Sigmoid colon (tissue), 7 donors: ENCODE data around the gene CTNNA2. TPM values are rescaled to one million over a fixed set of nuclear protein-coding genes. Genes with fewer than 3 reads are reported as not detected.

Experiments used
- DNase-seq: peaks from one replicate; pipeline ENCODE4 v3.0.0-alpha.2; 2019
- H3K27ac ChIP-seq, 4 donors: fragments of 200-600 bp; sonication (generic); one replicate each; pipeline ENCODE4 v1.5.1; 2016 to 2019; ENCODE audit warnings: mild to moderate bottlenecking in 1 of 4
- H3K27me3 ChIP-seq, 3 donors: fragments of 200-600 bp; sonication (generic); one replicate each; pipeline ENCODE4 v1.5.1; 2019; ENCODE audit warnings: mild to moderate bottlenecking in 1 of 3
- H3K36me3 ChIP-seq, 4 donors: fragments of 200-600 bp; sonication (generic); one replicate each; pipeline ENCODE4 v1.5.1; 2016 to 2019
- H3K4me1 ChIP-seq, 4 donors: fragments of 200-600 bp; sonication (generic); one replicate each; pipeline ENCODE4 v1.5.1; 2017 to 2019
- H3K4me3 ChIP-seq, 4 donors: fragments of 200-600 bp; sonication (generic); one replicate each; pipeline ENCODE4 v1.5.1; 2017 to 2019; ENCODE audit warnings: mild to moderate bottlenecking in 2 of 4, moderate library complexity in 1 of 4
- H3K9me3 ChIP-seq, 4 donors: fragments of 200-600 bp in 3 of 4; sonication (generic) in 3 of 4; one replicate each; pipeline versions ENCODE4 v1.5.1 to v1.6.1; 2013 to 2019
- CTCF ChIP-seq, 4 experiments: fragments of 450-650 bp in 3 of 4; fragments of 200-600 bp in 1 of 4; IDR thresholded peaks; one replicate each; pipeline ENCODE4 v1.5.1; 2016 to 2019; ENCODE audit warnings: antibody characterized with exemption in 4 of 4, mild to moderate bottlenecking in 3 of 4, moderate library complexity in 2 of 4
- EP300 ChIP-seq, 4 donors: sonication (generic); formaldehyde crosslinking; IDR thresholded peaks; one replicate each; pipeline ENCODE4 v1.6.1; 2017; ENCODE audit warnings: antibody characterized with exemption in 4 of 4
- POLR2A ChIP-seq, 2 donors: fragments of 450-650 bp; IDR thresholded peaks; one replicate each; pipeline ENCODE4 v1.6.1; 2016; ENCODE audit warnings: antibody characterized with exemption in 2 of 2, mild to moderate bottlenecking in 2 of 2, moderate library complexity in 2 of 2
- POLR2AphosphoS5 ChIP-seq, 4 donors: sonication (generic); formaldehyde crosslinking; IDR thresholded peaks; one replicate each; pipeline ENCODE4 v1.6.1; 2017; ENCODE audit warnings: antibody characterized with exemption in 4 of 4
- WGBS, 2 donors: extraction: QIAGEN DNeasy Blood & Tissue Kit; methylation state at CpG; one replicate each; pipeline ENCODE4 v1.1.7; 2013; 5-methylcytosine and 5-hydroxymethylcytosine counted together
- intact Hi-C: fragments of 100-400 bp; cut with DNase I; formaldehyde crosslinking; loops from one replicate; pipeline ENCODE4 v1.15.1; 2023
- polyA plus RNA-seq, 3 donors: library from polyadenylated mRNA; stranded (reverse); fragments of 200-250 nt; gene quantifications; one replicate each; pipeline ENCODE4 v1.2.3, GENCODE V29; 2013
- total RNA-seq, 4 donors: library from RNA; depleted of rRNA; stranded (reverse); fragments of >200 nt; gene quantifications; one replicate each; pipeline ENCODE4 v1.1.0, GENCODE V29; 2016
- donor health status: healthy with polysubstance abuse.
- donor health status: Bipolar disorder and iron deficiency.
- donor health status: healthy.

CTNNA2 gene
- total and polyA plus RNA-seq, 7 donors, result 1.4 to 8.6 (median 3.8) TPM; not detected in 2

GRCh38 chr2:80302314-80303005 lies 789.6 kb downstream of the CTNNA2 start:
- Histone ChIP-seq H3K27ac (peak overlapping the region in 2 of 4 donors; percentile 17 to 34), H3K4me3 (peak overlapping the region in 3 of 4 donors; percentile 45 to 56 (median 48)), H3K27me3 (peaks cover 13 to 49% (median 19%) of the 10 kb centered on the region in 3 donors)

GRCh38 chr2:80303006-80303908 lies 790.4 kb downstream of the CTNNA2 start:
- Histone ChIP-seq H3K27ac (peak overlapping the region in 2 of 4 donors; percentile 13 to 59), H3K27me3 (peaks cover 13 to 49% (median 19%) of the 10 kb centered on the region in 3 donors), H3K4me1 (peaks cover 0 to 21% (median 18%) of the 10 kb centered on the region in 4 donors), H3K36me3 (no peaks in the 10 kb centered on the region), H3K4me3 (peak overlapping the region in 3 of 4 donors; percentile 45 to 56 (median 48)), H3K9me3 (no peaks in the 10 kb centered on the region)
- TF ChIP-seq EP300 (IDR thresholded peaks at IDR 0.05) (no peak), CTCF (IDR thresholded peaks at IDR 0.05) (no peak)
- intact Hi-C loops, result no loop called here
- DNase-seq, result no peak
- 2 to 3% methylated on average over 64 of the region's 64 CpGs for WGBS, 2 donors

More at GRCh38 chr2:80302314-80303005, 789.6 kb downstream of the CTNNA2 start:
- intact Hi-C loops, result no loop called here
- H3K36me3 ChIP-seq, result no peaks in the 10 kb centered on the region
- H3K9me3 ChIP-seq, result no peaks in the 10 kb centered on the region
- no peak for TF ChIP-seq POLR2AphosphoS5 (IDR thresholded peaks at IDR 0.05)
- no peak for TF ChIP-seq EP300 (IDR thresholded peaks at IDR 0.05)
- TF ChIP-seq POLR2A (IDR thresholded peaks at IDR 0.05), result no peak
- no peak for TF ChIP-seq CTCF (IDR thresholded peaks at IDR 0.05)
- no peak for DNase-seq
- peaks cover 0 to 21% (median 18%) of the 10 kb centered on the region in 4 donors for H3K4me1 ChIP-seq
- WGBS, 2 donors, result 7 to 8% methylated on average over 50 of the region's 50 CpGs

- peaks cover 13 to 49% (median 19%) of the 10 kb centered on the region in 3 donors for H3K27me3 ChIP-seq
- TF ChIP-seq CTCF (IDR thresholded peaks at IDR 0.05) (no peak), EP300 (IDR thresholded peaks at IDR 0.05) (no peak), POLR2AphosphoS5 (IDR thresholded peaks at IDR 0.05) (no peak), POLR2A (IDR thresholded peaks at IDR 0.05) (no peak)
- 1 to 2% methylated on average over 64 of the region's 64 CpGs for WGBS, 2 donors
- intact Hi-C loops, result no loop called here
- peak within 1 kb of the TSS; percentile 16 to 56 (median 46) for H3K4me3 ChIP-seq
- DNase-seq, result no peak
- H3K9me3 ChIP-seq, result no peaks in the 10 kb centered on the region
- H3K36me3 ChIP-seq, result no peaks in the 10 kb centered on the region
- H3K4me1 ChIP-seq, result peaks cover 0 to 21% (median 18%) of the 10 kb centered on the region in 4 donors
- peak within 1 kb of the TSS in 2 of 4 donors; percentile 26 to 59 for H3K27ac ChIP-seq
These were observed 791.3 kb downstream of the CTNNA2 start, which contains the start of gene LRRTM1 for GRCh38 chr2:80303909-80304837. Gene LRRTM1, minus strand, starts transcription at chr2:80304752. Its CDS starts 933 bp downstream, at chr2:80303819.

GRCh38 chr2:80311304-80311703 lies 798.5 kb downstream of the CTNNA2 start:
- no peaks in the 10 kb centered on the region for H3K4me1 ChIP-seq
- H3K27ac ChIP-seq, result no peak overlapping the region
- no peak for DNase-seq
- intact Hi-C loops, result no loop called here
- 28 to 53% methylated on average over 3 of the region's 3 CpGs for WGBS, 2 donors
- H3K9me3 ChIP-seq, result no peaks in the 10 kb centered on the region
- peaks cover 0 to 4% (median 0%) of the 10 kb centered on the region in 3 donors for H3K27me3 ChIP-seq
- no peak overlapping the region for H3K4me3 ChIP-seq
- no peaks in the 10 kb centered on the region for H3K36me3 ChIP-seq
- TF ChIP-seq EP300 (IDR thresholded peaks at IDR 0.05) (no peak), POLR2AphosphoS5 (IDR thresholded peaks at IDR 0.05) (no peak), CTCF (IDR thresholded peaks at IDR 0.05) (no peak), POLR2A (IDR thresholded peaks at IDR 0.05) (no peak)
